Activated CD8-positive, alpha-beta memory T cell treated with anti-CD3 and anti-CD28 coated beads, Interleukin-2, amount 10 ng/mL, durations not matched to agents 7 days and 5 days (primary cell): Measurements from ENCODE around the gene KLHL29. TPM values are rescaled to one million over a fixed set of nuclear protein-coding genes. Genes with fewer than 3 reads are reported as not detected.

Experiments
- ATAC-seq: fragments of 150-1000 bp; cut with Tn5 transposase; one replicate; pipeline ENCODE4 v1.10.0; 2021; ENCODE audit warnings: moderate library complexity
- CTCF ChIA-PET: fragments of 350-600 bp; sonication (Branson Sonifier 250); formaldehyde crosslinking; loops from one replicate; lab custom pipeline; 2021; ENCODE audit warnings: antibody characterized with exemption; lab: Charles Lee
- DNase-seq: peaks from one replicate; pipeline ENCODE4 v3.0.0-alpha.2; 2020
- H3K27ac Mint-ChIP-seq: one replicate; pipeline ENCODE4 v1.8.0; 2021; ENCODE audit warnings: mild to moderate bottlenecking, mixed read lengths
- H3K27me3 Mint-ChIP-seq: one replicate; pipeline ENCODE4 v1.8.0; 2021; ENCODE audit warnings: mixed read lengths
- H3K36me3 Mint-ChIP-seq: one replicate; pipeline ENCODE4 v1.8.0; 2021; ENCODE audit warnings: mild to moderate bottlenecking, mixed read lengths
- H3K4me1 Mint-ChIP-seq: one replicate; pipeline ENCODE4 v1.8.0; 2021; ENCODE audit warnings: mixed read lengths
- H3K4me3 Mint-ChIP-seq: one replicate; pipeline ENCODE4 v1.8.0; 2021; ENCODE audit warnings: mild to moderate bottlenecking, moderate library complexity, mixed read lengths
- H3K9me3 Mint-ChIP-seq: one replicate; pipeline ENCODE4 v1.8.0; 2022; ENCODE audit warnings: low read depth, mixed read lengths
- total RNA-seq, 2 experiments: library from RNA; stranded (reverse); gene quantifications; one replicate each; pipeline ENCODE4 v1.2.3, GENCODE V29; 2021

KLHL29 gene
- total RNA-seq, 2 experiments from 2014 or later: 0.09 to 0.12 TPM

DNA sequence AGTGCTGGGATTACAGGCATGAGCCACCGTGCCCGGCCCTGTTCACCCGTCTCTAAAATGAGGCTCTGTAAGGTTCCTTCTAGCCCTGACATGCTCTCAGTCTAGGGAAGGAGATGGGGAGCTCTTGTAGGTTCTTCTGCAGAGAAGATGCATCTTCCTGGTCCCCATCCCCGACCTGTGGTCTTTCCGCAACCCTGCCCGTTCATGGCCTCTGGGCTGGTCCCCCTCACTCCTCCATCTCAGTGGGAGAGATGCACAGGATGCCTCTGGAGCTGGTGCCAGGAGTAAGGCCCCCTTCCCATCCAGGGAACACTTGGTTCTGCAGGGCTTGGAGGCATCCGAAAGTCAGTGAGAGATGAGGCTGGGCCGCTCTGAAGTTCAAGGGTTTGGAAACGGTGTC lies 212.7 kb downstream of the KLHL29 start:
- Mint-ChIP-seq H3K4me3 (no peak overlapping the region), H3K4me1 (no peaks in the 10 kb centered on the region), H3K27ac (no peak overlapping the region), H3K9me3 (no peaks in the 10 kb centered on the region), H3K27me3 (peaks cover 25% of the 10 kb centered on the region), H3K36me3 (no peaks in the 10 kb centered on the region)
- no peak for DNase-seq
- ATAC-seq: no peak
- CTCF ChIA-PET: no interaction called here

DNA sequence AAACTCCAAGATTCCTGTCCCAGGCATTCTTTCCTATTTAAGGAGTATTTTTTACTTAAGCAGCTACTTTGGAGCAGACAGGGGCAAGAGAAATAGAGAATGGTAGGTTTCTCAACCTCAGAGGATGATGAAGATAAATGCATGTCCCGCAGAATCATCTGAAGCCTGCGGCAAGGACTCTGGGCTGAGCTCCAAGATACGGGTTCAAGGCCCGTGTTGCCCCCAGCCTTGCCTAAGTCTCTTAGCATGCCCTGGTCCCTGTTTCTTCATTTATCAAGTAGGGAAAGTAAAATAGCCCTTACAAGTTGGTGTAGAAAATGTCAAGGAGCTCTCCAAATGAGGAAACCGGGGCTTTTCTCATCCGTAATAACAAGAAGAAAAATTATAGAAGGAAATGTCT lies 214.0 kb downstream of the KLHL29 start:
- Mint-ChIP-seq H3K9me3 (no peaks in the 10 kb centered on the region), H3K36me3 (no peaks in the 10 kb centered on the region), H3K4me3 (no peak overlapping the region), H3K4me1 (no peaks in the 10 kb centered on the region), H3K27ac (no peak overlapping the region), H3K27me3 (peaks cover 21% of the 10 kb centered on the region)
- DNase-seq: no peak
- ATAC-seq: no peak
- CTCF ChIA-PET: no interaction called here

DNA sequence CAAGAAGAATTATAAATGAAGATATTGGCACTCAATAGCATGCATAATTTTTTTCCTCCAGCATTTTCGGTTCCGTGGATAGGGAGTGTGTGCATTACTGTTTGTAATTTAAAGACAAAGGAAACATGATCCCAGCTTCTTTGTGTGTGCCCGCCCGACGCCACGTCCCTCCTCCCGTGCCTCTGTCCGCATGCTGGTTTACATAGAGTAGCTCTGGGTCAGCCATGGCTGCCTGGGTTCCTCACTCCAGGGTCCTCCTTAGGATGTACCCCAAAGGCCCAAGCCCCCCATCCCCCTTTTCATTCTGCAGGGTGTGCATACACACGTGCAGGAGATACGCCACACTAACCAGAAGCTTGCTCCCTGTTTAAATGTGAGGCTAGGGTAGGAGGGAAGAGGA lies 214.7 kb downstream of the KLHL29 start:
- ATAC-seq (no peak), DNase-seq (no peak)
- H3K27me3 Mint-ChIP-seq: peaks cover 18% of the 10 kb centered on the region
- CTCF ChIA-PET: no interaction called here
- no peaks in the 10 kb centered on the region for H3K36me3 Mint-ChIP-seq
- no peaks in the 10 kb centered on the region for H3K4me1 Mint-ChIP-seq
- no peaks in the 10 kb centered on the region for H3K9me3 Mint-ChIP-seq
- no peak overlapping the region for H3K27ac Mint-ChIP-seq
- no peak overlapping the region for H3K4me3 Mint-ChIP-seq

DNA sequence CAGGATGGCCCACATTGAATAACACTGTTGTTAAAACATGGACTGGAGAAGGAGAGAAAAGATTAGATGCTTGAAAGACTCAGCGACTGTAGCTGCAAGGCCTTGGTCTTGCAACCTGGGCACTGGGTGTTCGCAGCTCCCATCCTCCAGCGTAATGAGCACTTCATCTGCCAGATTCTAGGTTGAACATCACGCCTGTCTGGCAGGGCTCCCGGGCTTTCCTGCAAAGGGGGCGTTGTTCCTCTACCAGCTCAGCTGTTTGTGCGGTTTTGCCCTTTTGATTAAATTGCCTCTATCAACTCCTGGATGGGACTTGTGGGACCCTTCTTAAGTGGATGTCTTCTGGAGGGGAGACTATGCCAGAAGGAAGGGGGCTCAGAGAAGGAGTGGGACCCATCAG lies 215.4 kb downstream of the KLHL29 start:
- ATAC-seq (no peak), DNase-seq (no peak)
- no peaks in the 10 kb centered on the region for H3K4me1 Mint-ChIP-seq
- H3K27me3 Mint-ChIP-seq: peaks cover 14% of the 10 kb centered on the region
- no peaks in the 10 kb centered on the region for H3K9me3 Mint-ChIP-seq
- CTCF ChIA-PET: no interaction called here
- H3K4me3 Mint-ChIP-seq: no peak overlapping the region
- H3K27ac Mint-ChIP-seq: no peak overlapping the region
- no peaks in the 10 kb centered on the region for H3K36me3 Mint-ChIP-seq

DNA sequence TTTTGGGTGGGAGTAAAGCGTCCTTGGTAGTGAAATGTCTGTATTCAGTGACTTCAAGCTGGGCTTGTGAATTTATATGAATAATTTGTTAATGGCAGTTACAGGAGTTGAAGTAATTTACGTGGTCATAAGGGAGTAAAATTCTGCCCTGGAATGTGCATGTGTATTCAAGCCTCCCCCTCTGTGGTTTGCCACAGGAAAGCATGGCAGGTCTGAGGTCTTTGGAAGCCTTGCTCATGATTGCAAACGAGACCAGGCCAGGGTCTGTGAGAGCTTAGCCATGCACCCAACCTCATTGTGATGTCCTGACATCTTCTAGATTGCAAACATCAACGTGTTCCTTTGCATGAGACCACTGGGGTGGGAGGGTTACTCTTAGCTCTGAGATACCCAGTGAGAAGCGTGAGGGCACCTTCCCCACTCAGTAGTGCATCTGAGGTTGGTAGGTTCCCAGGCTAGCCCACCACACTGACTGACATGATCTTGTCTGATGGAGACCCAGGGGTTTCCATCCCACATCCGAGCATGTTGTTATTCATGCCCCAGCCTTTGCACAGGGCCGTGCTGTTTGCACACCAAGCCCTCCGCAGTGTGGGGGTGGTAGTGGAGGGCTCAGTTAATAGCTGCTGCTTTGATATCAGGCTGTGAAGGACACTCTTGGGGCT lies 216.5 kb downstream of the KLHL29 start:
- no peak overlapping the region for H3K27ac Mint-ChIP-seq
- peaks cover 2% of the 10 kb centered on the region for H3K36me3 Mint-ChIP-seq
- ATAC-seq: no peak
- H3K4me3 Mint-ChIP-seq: no peak overlapping the region
- no peaks in the 10 kb centered on the region for H3K4me1 Mint-ChIP-seq
- DNase-seq: no peak
- H3K9me3 Mint-ChIP-seq: peaks cover 3% of the 10 kb centered on the region
- CTCF ChIA-PET: no interaction called here
- H3K27me3 Mint-ChIP-seq: peaks cover 10% of the 10 kb centered on the region

DNA sequence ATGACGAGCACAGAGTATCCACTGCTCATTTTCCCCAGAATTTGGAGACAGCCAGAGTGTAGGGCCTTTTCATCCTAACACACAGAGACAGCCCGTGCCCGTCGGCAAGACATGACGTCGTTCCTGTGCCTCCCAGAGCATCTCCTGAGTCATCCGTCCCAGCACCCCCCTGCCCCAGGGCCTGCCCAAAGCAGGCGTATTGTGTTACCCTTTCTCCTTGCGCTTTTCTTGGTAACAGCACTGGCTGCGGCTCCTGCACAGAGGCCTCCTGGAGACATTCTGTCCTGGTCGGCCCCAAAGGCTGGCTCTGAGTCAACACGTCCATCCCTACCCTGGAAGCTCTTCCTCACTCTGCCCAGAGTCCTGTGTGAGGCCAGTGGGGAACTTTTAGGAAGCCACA lies 217.1 kb downstream of the KLHL29 start:
- Mint-ChIP-seq H3K4me3 (no peak overlapping the region), H3K36me3 (peaks cover 2% of the 10 kb centered on the region), H3K27ac (no peak overlapping the region), H3K4me1 (no peaks in the 10 kb centered on the region), H3K9me3 (peaks cover 4% of the 10 kb centered on the region), H3K27me3 (peaks cover 10% of the 10 kb centered on the region)
- ATAC-seq (no peak), DNase-seq (no peak)
- CTCF ChIA-PET: no interaction called here

DNA sequence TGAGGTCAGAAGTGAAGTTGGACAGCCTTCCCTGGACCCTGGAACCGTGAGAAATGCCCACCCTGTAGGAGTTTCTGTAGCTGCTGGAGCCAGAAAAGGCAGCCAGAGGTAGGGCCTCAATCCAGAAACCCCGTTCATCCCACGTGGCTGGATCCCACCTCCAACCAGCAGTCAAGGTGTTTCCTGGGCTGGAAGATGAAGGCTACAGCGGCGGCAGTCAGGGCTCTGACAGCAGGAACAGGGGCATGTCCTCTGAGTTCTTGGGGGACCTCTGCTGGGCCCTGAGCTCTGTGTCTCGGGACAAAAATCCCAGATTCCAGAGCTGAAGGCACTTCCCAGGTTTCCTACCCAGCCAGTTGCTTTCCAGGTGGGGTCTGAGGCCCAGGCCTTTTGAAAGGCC lies 218.2 kb downstream of the KLHL29 start:
- Mint-ChIP-seq H3K9me3 (peaks cover 4% of the 10 kb centered on the region), H3K27me3 (peaks cover 11% of the 10 kb centered on the region), H3K4me3 (no peak overlapping the region), H3K36me3 (peaks cover 2% of the 10 kb centered on the region), H3K27ac (no peak overlapping the region), H3K4me1 (no peaks in the 10 kb centered on the region)
- CTCF ChIA-PET: no interaction called here
- no peak for ATAC-seq
- DNase-seq: no peak

DNA sequence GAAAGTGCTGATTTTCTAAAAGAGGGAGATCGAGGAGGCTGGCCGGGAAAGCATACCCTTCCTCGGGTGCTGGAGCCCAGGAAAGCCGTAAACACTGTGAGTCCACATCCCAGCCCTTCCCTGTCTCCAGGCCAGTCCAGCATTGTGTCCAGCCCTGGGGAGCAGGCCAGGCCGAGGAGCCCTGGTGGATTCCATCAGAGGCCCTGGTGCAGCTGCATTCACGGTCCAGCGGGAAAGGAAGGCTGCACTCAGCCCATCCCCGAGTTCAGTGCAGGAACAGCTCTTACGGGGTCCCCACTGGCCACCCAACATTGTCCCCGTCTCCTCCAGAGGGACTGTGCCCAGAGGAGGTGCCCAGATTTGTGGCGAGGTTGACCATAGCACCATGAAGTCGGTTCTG lies 218.6 kb downstream of the KLHL29 start:
- no peak for ATAC-seq
- peaks cover 4% of the 10 kb centered on the region for H3K9me3 Mint-ChIP-seq

DNA sequence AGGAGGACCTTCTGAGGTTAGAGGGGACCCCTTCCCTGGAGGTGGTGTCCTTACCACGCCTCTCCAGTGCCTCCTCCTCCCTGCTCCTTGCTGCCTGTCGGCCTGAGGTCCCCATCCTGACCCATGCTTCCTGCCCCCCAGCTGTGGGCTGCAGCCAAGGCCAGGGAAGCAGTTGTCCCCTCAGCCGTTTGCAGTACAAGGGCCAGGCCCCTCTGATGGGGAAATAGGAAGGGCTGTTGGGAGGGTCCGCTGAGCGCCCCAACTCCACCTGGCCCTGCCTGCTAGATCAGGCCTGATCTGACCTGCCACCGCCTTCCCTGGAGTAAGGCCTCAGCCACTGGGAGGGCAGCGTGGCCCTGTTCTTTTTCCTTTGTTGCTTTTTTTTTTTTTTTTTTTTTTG lies 219.8 kb downstream of the KLHL29 start:
- peaks cover 19% of the 10 kb centered on the region for H3K27me3 Mint-ChIP-seq
- no peak overlapping the region for H3K4me3 Mint-ChIP-seq
- H3K9me3 Mint-ChIP-seq: peaks cover 4% of the 10 kb centered on the region
- peaks cover 8% of the 10 kb centered on the region for H3K4me1 Mint-ChIP-seq
- ATAC-seq: no peak
- DNase-seq: no peak
- H3K36me3 Mint-ChIP-seq: peaks cover 2% of the 10 kb centered on the region
- H3K27ac Mint-ChIP-seq: no peak overlapping the region
- CTCF ChIA-PET: no interaction called here

More for the DNA sequence above, 218.6 kb downstream of the KLHL29 start:
- Mint-ChIP-seq H3K27ac (no peak overlapping the region), H3K4me1 (no peaks in the 10 kb centered on the region), H3K27me3 (peaks cover 12% of the 10 kb centered on the region), H3K4me3 (no peak overlapping the region), H3K36me3 (peaks cover 2% of the 10 kb centered on the region)
- DNase-seq: no peak
- CTCF ChIA-PET: no interaction called here

DNA sequence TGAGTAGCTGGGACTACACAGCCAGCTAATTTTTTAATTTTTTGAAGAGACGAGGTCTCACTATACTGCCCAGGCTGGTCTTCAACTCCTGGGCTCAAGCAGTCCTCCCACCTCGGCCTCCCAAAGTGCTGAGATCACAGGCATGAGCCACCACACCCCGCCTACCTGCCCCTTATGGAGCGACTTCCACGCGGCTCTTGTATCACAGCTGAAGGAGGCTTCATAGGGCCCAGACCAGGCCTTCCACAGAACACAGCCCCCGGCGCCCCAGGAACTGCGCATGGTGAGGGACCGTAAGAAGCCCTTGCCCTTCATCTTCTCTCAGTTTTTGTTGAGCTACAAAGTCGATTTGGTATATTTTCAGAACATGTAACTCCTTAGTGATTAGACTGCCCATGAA lies 220.3 kb downstream of the KLHL29 start:
- Mint-ChIP-seq H3K9me3 (peaks cover 4% of the 10 kb centered on the region), H3K27ac (no peak overlapping the region), H3K36me3 (peaks cover 2% of the 10 kb centered on the region), H3K4me3 (no peak overlapping the region), H3K27me3 (peaks cover 21% of the 10 kb centered on the region), H3K4me1 (peaks cover 8% of the 10 kb centered on the region)
- DNase-seq (no peak), ATAC-seq (no peak)
- CTCF ChIA-PET: no interaction called here

DNA sequence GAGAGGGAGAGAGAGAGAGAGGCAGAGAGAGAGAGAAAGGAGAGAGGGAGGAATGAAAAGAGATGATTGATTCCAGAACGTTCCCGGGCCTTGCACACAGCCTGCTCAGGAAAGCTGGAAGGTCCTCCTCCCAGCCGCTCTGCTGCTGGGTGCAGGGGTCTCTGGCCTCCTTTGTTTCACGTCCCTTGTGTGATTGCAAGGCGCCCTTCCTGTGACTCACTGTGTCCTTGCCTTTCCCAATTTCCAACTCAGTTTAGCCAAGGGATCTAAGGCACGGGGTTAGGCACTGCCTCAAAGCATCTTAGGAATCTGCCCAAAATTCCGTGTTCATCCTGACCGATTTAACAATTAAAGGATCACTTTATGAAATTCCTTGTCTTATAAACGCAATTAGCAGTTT lies 221.2 kb downstream of the KLHL29 start:
- peaks cover 8% of the 10 kb centered on the region for H3K4me1 Mint-ChIP-seq
- DNase-seq: no peak
- CTCF ChIA-PET: no interaction called here
- ATAC-seq: no peak
- peaks cover 28% of the 10 kb centered on the region for H3K27me3 Mint-ChIP-seq
- no peak overlapping the region for H3K27ac Mint-ChIP-seq
- peaks cover 4% of the 10 kb centered on the region for H3K9me3 Mint-ChIP-seq
- H3K36me3 Mint-ChIP-seq: peaks cover 2% of the 10 kb centered on the region
- H3K4me3 Mint-ChIP-seq: no peak overlapping the region

DNA sequence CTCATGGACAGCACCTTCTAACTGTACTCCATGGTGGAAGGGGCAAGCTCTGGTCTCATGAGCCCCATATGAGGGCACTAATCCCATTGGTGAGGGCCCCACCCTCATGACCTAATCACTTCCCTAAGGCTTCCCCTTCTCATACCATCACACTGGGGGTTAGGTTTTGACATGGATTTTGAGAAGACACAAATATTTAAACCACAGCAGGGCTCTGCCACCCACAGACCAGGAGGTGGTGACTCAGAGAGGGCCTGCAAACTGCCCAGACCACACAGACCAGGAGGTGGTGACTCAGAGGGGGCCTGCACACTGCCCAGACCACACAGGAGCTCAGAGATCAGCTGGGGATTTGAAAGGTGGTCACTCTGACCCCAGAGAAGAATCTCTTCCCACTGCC lies 222.0 kb downstream of the KLHL29 start:
- Mint-ChIP-seq H3K27me3 (peaks cover 35% of the 10 kb centered on the region), H3K9me3 (peaks cover 9% of the 10 kb centered on the region), H3K27ac (no peak overlapping the region), H3K4me1 (peaks cover 8% of the 10 kb centered on the region), H3K36me3 (peaks cover 5% of the 10 kb centered on the region), H3K4me3 (no peak overlapping the region)
- ATAC-seq: no peak
- no peak for DNase-seq
- CTCF ChIA-PET: no interaction called here

DNA sequence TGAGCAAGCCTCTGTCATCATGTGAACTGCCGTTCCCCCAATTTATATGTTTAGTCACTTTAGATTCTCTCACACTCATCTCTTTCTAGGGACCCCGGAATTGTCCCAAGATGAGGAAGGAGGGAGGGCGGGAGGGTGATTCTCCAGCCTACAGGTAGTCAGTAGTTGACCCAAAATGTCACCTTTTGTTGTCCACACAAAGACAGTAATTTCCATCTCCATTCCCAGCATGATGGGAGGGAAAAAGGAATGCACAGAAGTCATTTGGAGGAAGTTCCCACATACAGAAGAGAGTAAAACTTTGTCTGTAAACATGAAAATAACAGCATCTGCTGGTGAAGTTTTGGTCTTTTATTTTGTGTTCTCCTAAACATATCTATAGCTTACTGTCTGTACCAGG lies 222.9 kb downstream of the KLHL29 start:
- Mint-ChIP-seq H3K27me3 (peaks cover 42% of the 10 kb centered on the region), H3K4me1 (peaks cover 8% of the 10 kb centered on the region), H3K36me3 (peaks cover 7% of the 10 kb centered on the region), H3K4me3 (no peak overlapping the region), H3K27ac (no peak overlapping the region), H3K9me3 (peaks cover 10% of the 10 kb centered on the region)
- CTCF ChIA-PET: interaction anchor here (0.9 kb wide), 1 partner anchor 216 kb away, joined by 3 read pairs; no protein-coding TSS in a partner anchor
- no peak for DNase-seq
- no peak for ATAC-seq

DNA sequence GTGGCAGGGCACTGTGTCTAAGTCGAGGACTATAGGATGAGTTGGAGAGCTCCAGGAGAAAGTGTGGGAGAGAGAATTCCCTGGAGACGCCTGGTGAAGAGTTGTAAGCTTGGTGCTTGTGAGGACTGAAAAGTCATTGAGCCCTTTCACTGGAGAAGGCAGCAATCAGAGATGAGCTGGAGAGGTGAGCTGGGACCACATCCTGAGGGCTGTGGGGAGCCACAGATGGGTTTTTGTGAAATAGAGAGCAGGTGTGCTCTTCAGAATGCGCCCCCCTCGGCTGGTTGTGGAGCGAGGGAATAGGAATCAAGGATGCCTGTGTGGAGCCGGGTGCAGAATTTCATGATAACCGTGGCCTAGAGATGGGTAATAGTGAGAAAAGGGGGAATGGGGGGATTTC lies 224.3 kb downstream of the KLHL29 start:
- peaks cover 7% of the 10 kb centered on the region for H3K36me3 Mint-ChIP-seq
- ATAC-seq (no peak), DNase-seq (peak; percentile 60)
- H3K9me3 Mint-ChIP-seq: peaks cover 10% of the 10 kb centered on the region
- H3K27ac Mint-ChIP-seq: no peak overlapping the region
- no peak overlapping the region for H3K4me3 Mint-ChIP-seq
- CTCF ChIA-PET: no interaction called here
- H3K4me1 Mint-ChIP-seq: peaks cover 13% of the 10 kb centered on the region
- peaks cover 52% of the 10 kb centered on the region for H3K27me3 Mint-ChIP-seq
